Testis (tissue), 3 donors: ENCODE results near the gene TBC1D9. TPM values are rescaled to one million over a fixed set of nuclear protein-coding genes. Genes with fewer than 3 reads are reported as not detected.

Experiments used
- DNase-seq: peaks from one replicate; pipeline ENCODE4 v3.0.0-alpha.2; 2019
- H3K27ac ChIP-seq, 2 donors: fragments of 200-600 bp; sonication (generic); one replicate each; pipeline ENCODE4 v1.5.1; 2019
- H3K27me3 ChIP-seq: fragments of 200-600 bp; sonication (generic); one replicate; pipeline ENCODE4 v1.5.1; 2019
- H3K36me3 ChIP-seq: fragments of 200-600 bp; sonication (generic); one replicate; pipeline ENCODE4 v1.5.1; 2017; ENCODE audit warnings: low read depth; ENCODE audit errors: missing control alignments
- H3K4me1 ChIP-seq: fragments of 200-600 bp; sonication (generic); one replicate; pipeline ENCODE4 v1.5.1; 2019
- H3K4me3 ChIP-seq, 2 donors: fragments of 200-600 bp; sonication (generic); one replicate each; pipeline ENCODE4 v1.5.1; 2017 to 2019
- H3K9me3 ChIP-seq: fragments of 200-600 bp; sonication (generic); one replicate; pipeline ENCODE4 v1.5.1; 2017
- POLR2A ChIP-seq: fragments of 450-650 bp; IDR thresholded peaks from one replicate; pipeline ENCODE4 v1.6.1; 2017; ENCODE audit warnings: antibody characterized with exemption, mild to moderate bottlenecking, moderate library complexity
- WGBS, 2 donors: methylation state at CpG; one replicate each; pipeline ENCODE4 v1.1.5; 2018; 5-methylcytosine and 5-hydroxymethylcytosine counted together
- intact Hi-C: fragments of 100-400 bp; cut with DNase I; formaldehyde crosslinking; loops from one replicate; pipeline ENCODE4 v1.15.1; 2023; ENCODE audit warnings: low total_unique reads
- polyA plus RNA-seq: library from polyadenylated mRNA; stranded (reverse); fragments of 350-450 nt; fragmentation: Illumina TruSeq; extraction: RNeasy Lipid Tissue Mini Kit (QIAGEN cat#74804); gene quantifications from one replicate; pipeline ENCODE4 v1.2.3, GENCODE V29; 2014; ENCODE audit warnings: low read depth, low replicate concordance; ENCODE audit not compliant: insufficient read depth
- small RNA-seq, 2 donors: library from RNA; depleted of rRNA; stranded (forward); fragments of <200 nt; gene quantifications; one replicate each; pipeline ENCODE3, GENCODE V24; 2016
- total RNA-seq, 2 donors: library from RNA; depleted of rRNA; stranded (reverse); fragments of >200 nt; gene quantifications; one replicate each; pipeline ENCODE4 v1.2.3, GENCODE V29; 2016
- TF ChIP-seq, protein P1 (sequence below), 3 experiments: fragments of 450-650 bp in 2 of 3; fragments of 200-600 bp in 1 of 3; sonication (generic) in 1 of 3; IDR thresholded peaks; one replicate each; pipeline ENCODE4 v1.5.1; 2016 to 2019; ENCODE audit warnings: antibody characterized with exemption in 3 of 3, mild to moderate bottlenecking in 2 of 3, moderate library complexity in 1 of 3

The TBC1D9 gene
- total and polyA plus RNA-seq, 3 donors from 2014 or later = 8.6 to 13.1 (median 9.8) TPM

DNA sequence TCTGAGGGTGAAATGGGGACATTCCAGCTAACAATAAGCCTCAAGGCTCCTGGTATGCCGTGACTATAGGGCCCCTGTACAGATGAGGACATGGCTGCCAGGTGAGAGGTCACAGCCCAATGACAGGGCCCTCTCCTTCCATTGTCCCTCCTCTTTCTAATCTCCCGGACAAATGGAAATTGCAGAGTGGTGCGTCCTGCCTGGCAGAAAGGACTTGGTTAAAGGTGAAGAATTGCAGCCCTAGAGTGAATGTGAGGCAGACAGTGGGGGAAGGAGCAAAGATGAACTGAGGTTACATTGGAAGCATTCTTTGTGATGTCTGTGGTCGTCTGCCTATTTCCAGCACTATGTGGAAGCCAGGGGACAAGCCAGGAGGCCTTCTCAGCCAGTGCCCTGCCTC is 180.7 kb downstream of the TBC1D9 start:
- 75% methylated on average over 4 of the region's 4 CpGs for WGBS, 2 donors
- no peak for DNase-seq
- Histone ChIP-seq H3K36me3 (no peaks in the 10 kb centered on the region), H3K4me3 (no peak overlapping the region), H3K27ac (no peak overlapping the region), H3K4me1 (no peaks in the 10 kb centered on the region), H3K9me3 (no peaks in the 10 kb centered on the region), H3K27me3 (no peaks in the 10 kb centered on the region)
- intact Hi-C loops = no loop called here
- no peak for TF ChIP-seq POLR2A
- TF ChIP-seq, protein P1, sequence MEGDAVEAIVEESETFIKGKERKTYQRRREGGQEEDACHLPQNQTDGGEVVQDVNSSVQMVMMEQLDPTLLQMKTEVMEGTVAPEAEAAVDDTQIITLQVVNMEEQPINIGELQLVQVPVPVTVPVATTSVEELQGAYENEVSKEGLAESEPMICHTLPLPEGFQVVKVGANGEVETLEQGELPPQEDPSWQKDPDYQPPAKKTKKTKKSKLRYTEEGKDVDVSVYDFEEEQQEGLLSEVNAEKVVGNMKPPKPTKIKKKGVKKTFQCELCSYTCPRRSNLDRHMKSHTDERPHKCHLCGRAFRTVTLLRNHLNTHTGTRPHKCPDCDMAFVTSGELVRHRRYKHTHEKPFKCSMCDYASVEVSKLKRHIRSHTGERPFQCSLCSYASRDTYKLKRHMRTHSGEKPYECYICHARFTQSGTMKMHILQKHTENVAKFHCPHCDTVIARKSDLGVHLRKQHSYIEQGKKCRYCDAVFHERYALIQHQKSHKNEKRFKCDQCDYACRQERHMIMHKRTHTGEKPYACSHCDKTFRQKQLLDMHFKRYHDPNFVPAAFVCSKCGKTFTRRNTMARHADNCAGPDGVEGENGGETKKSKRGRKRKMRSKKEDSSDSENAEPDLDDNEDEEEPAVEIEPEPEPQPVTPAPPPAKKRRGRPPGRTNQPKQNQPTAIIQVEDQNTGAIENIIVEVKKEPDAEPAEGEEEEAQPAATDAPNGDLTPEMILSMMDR (IDR thresholded peaks at IDR 0.05) = no peak

DNA sequence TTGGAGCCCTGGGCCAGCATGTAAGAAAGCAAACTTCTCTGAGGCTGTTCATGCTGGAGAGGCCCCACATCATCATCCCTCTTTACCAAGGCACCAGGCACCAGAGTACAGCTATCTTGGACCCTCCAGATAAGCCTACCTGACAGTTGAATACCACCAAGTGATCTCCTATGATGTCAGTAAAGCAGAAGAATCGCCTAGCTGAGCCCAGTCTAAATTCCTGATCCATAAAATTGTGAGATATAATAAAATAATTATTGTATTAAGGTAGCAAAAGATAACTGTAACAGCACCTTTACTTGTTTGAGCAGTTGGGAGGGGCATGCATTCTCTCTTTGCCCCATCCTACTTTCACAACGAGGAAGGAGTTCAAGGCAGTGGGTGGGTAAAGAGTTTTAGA is 184.6 kb downstream of the TBC1D9 start:
- Histone ChIP-seq H3K4me3 (no peak overlapping the region), H3K36me3 (no peaks in the 10 kb centered on the region), H3K4me1 (no peaks in the 10 kb centered on the region), H3K27ac (no peak overlapping the region), H3K27me3 (no peaks in the 10 kb centered on the region), H3K9me3 (no peaks in the 10 kb centered on the region)
- no peak for TF ChIP-seq POLR2A
- TF ChIP-seq, protein P1 (IDR thresholded peaks at IDR 0.05) = no peak
- intact Hi-C loops = no loop called here
- 87 to 100% methylated on average over 2 of the region's 2 CpGs for WGBS, 2 donors
- DNase-seq = no peak

Small RNA genes lying within 50 kb of the gene (small RNA-seq; reads per million reads assigned to genes)
- gene AC108019.1 (0 reads per million in 2 donors), gene RF00019 (0 reads per million in 2 donors), gene RN7SL152P (0 reads per million in 2 donors), gene RNY1P14 (0 reads per million in 2 donors)

Other genes starting within 250 kb of the TBC1D9 start
- 10 to 100 TPM; 23.0 to 42.2 TPM for gene ELMOD2, start 232.2 kb downstream of the TBC1D9 start, total RNA-seq
- 13.5 TPM for gene ELMOD2, start 232.2 kb downstream of the TBC1D9 start, polyA plus RNA-seq
- under 1 TPM in 1 of 2 donors, not detected in 1; 0.79 TPM for gene UCP1, start 187.4 kb downstream of the TBC1D9 start, total RNA-seq
- gene UCP1, start 187.4 kb downstream of the TBC1D9 start, polyA plus RNA-seq = not detected